Neural cell (in vitro differentiated cells): ENCODE measurements around the gene EFCC1. TPM values are rescaled to one million over a fixed set of nuclear protein-coding genes. Genes with fewer than 3 reads are reported as not detected.

Experiments
- H2AFZ ChIP-seq: fragments of 200-600, 300-800 bp; sonication (generic), shearing (Covaris generic); 2 replicates; pipeline ENCODE4 v1.6.0; 2014; ENCODE audit warnings: low read depth, mild to moderate bottlenecking, antibody characterized with exemption, low read length, moderate library complexity
- H3F3A ChIP-seq: fragments of 200-600 bp; shearing (Covaris generic); 2 replicates; pipeline ENCODE4 v1.6.1; 2016; ENCODE audit warnings: mild to moderate bottlenecking, moderate library complexity, mixed read lengths, antibody characterized with exemption, low read length; ENCODE audit not compliant: insufficient read depth, poor library complexity, severe bottlenecking
- H3K27ac ChIP-seq: fragments of 200-600, 300-800 bp; sonication (generic), shearing (Covaris generic); 2 replicates; pipeline ENCODE4 v1.5.1; 2014; ENCODE audit warnings: mild to moderate bottlenecking, low read length, moderate library complexity
- H3K27me3 ChIP-seq: fragments of 300-800, 200-600 bp; sonication (generic), shearing (Covaris generic); 2 replicates; pipeline ENCODE4 v1.6.0; 2014; ENCODE audit warnings: mild to moderate bottlenecking, low read depth, low read length, moderate library complexity; ENCODE audit not compliant: insufficient read depth
- H3K36me3 ChIP-seq: fragments of 300-800, 200-600 bp; sonication (generic), shearing (Covaris generic); 2 replicates; pipeline ENCODE4 v1.5.1; 2014; ENCODE audit warnings: mild to moderate bottlenecking, antibody characterized with exemption, low read length, moderate library complexity; ENCODE audit not compliant: insufficient read depth
- H3K4me2 ChIP-seq: fragments of 300-800, 200-600 bp; sonication (generic), shearing (Covaris generic); 2 replicates; pipeline ENCODE4 v1.6.0; 2014; ENCODE audit warnings: mild to moderate bottlenecking, low read length
- H3K4me3 ChIP-seq: fragments of 300-800, 200-600 bp; sonication (generic), shearing (Covaris generic); 2 replicates; pipeline ENCODE4 v1.5.1; 2014; ENCODE audit warnings: mild to moderate bottlenecking, low read length, moderate library complexity
- H3K79me2 ChIP-seq: fragments of 200-600 bp; shearing (Covaris generic); replicated peaks from 2 replicates; pipeline ENCODE4 v1.6.0; 2014; ENCODE audit warnings: mild to moderate bottlenecking, low read length, moderate library complexity; ENCODE audit not compliant: insufficient read depth
- H3K9ac ChIP-seq: fragments of 300-800, 200-600 bp; sonication (generic), shearing (Covaris generic); 2 replicates; pipeline ENCODE4 v1.6.1; 2016; ENCODE audit warnings: mild to moderate bottlenecking, low read length, mixed read lengths
- H3K9me2 ChIP-seq: fragments of 200-600 bp; shearing (Covaris generic); 2 replicates; pipeline ENCODE4 v1.6.1; 2016; ENCODE audit warnings: mild to moderate bottlenecking, low read length, mixed read lengths; ENCODE audit not compliant: insufficient read depth
- H3K9me3 ChIP-seq: fragments of 200-600, 300-800 bp; sonication (generic), shearing (Covaris generic); 2 replicates; pipeline ENCODE4 v1.6.1; 2016; ENCODE audit warnings: mild to moderate bottlenecking, mixed run types, low read length, moderate library complexity, mixed read lengths
- H4K20me1 ChIP-seq: fragments of 200-600 bp; shearing (Covaris generic); 2 replicates; pipeline ENCODE4 v1.6.1; 2016; ENCODE audit warnings: mild to moderate bottlenecking, mixed run types; ENCODE audit not compliant: insufficient read depth
- EP300 ChIP-seq: fragments of 450-650 bp; conservative IDR thresholded peaks from 2 replicates; pipeline ENCODE4 v1.6.1; 2014; ENCODE audit warnings: antibody characterized with exemption, mild to moderate bottlenecking, moderate library complexity; ENCODE audit not compliant: poor library complexity, severe bottlenecking
- EZH2 ChIP-seq: fragments of 200-600, 300-800 bp; shearing (Covaris generic), sonication (generic); IDR thresholded peaks from 2 replicates; pipeline ENCODE4 v1.6.1; 2014; ENCODE audit warnings: antibody characterized with exemption, low read length, borderline replicate concordance, mild to moderate bottlenecking; ENCODE audit not compliant: insufficient read depth, poor library complexity, severe bottlenecking
- MXI1 ChIP-seq: fragments of 450-650 bp; conservative IDR thresholded peaks from 2 replicates; pipeline ENCODE4 v1.6.1; 2014; ENCODE audit warnings: antibody characterized with exemption, mild to moderate bottlenecking; ENCODE audit not compliant: poor library complexity, severe bottlenecking
- POLR2AphosphoS5 ChIP-seq: IDR thresholded peaks from 2 replicates; pipeline ENCODE4 v1.6.1; 2012
- RAD21 ChIP-seq: fragments of 450-650 bp; conservative IDR thresholded peaks from 2 replicates; pipeline ENCODE4 v1.6.1; 2014; ENCODE audit warnings: antibody characterized with exemption, mild to moderate bottlenecking, moderate library complexity
- SMC3 ChIP-seq: fragments of 450-650 bp; conservative IDR thresholded peaks from 2 replicates; pipeline ENCODE4 v1.6.1; 2014; ENCODE audit warnings: antibody characterized with exemption, mild to moderate bottlenecking, moderate library complexity; ENCODE audit not compliant: poor library complexity
- TAF1 ChIP-seq: IDR thresholded peaks from 2 replicates; pipeline ENCODE4 v1.6.1; 2012; ENCODE audit warnings: low read depth
- polyA plus RNA-seq: library from polyadenylated mRNA; depleted of rRNA; stranded (reverse); fragments of >200 nt; gene quantifications from 2 replicates; pipeline ENCODE4 v1.2.3, GENCODE V29; 2014
- TF ChIP-seq, protein P1 (sequence below): IDR thresholded peaks from 2 replicates; pipeline ENCODE4 v1.6.1; 2012; ENCODE audit warnings: borderline replicate concordance
- TF ChIP-seq, protein P2 (sequence below): fragments of 450-650 bp; IDR thresholded peaks from 2 replicates; pipeline ENCODE4 v1.5.1; 2014; ENCODE audit warnings: antibody characterized with exemption, mild to moderate bottlenecking, moderate library complexity; ENCODE audit not compliant: poor library complexity, severe bottlenecking

The EFCC1 gene
- polyA plus RNA-seq, 1 donor from 2014 or later = not detected

DNA sequence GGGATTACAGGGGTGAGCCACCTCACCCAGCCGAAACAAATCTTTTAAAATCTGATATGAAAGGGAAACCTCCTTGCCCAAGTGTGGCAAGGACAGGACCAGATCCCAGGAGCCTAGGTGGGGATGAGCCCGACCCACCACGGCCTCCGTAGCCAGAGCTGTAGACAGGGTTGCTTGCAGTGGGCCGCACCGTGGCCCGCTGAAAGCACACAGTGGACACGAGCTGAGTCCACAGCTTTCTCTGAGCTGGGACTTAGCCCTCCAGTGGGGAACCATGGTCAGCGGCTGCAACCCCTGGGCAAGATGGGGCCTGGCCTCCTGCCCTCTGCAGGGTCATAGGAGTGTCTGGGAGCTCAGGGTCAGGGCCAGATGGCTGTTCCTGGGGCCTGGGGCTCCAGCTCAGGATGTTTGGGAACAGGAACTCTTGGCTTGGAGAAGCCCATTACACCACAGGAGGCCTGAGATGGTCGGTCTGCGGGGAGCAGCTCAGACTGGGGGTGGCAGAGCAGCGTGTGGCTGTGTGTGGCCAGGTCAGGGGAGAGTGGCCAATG is 84.1 kb downstream of the EFCC1 start:
- Histone ChIP-seq H3K4me3 (no peak overlapping the region), H3K9me2 (no peaks in the 10 kb centered on the region), H3K9ac (no peak overlapping the region)

DNA sequence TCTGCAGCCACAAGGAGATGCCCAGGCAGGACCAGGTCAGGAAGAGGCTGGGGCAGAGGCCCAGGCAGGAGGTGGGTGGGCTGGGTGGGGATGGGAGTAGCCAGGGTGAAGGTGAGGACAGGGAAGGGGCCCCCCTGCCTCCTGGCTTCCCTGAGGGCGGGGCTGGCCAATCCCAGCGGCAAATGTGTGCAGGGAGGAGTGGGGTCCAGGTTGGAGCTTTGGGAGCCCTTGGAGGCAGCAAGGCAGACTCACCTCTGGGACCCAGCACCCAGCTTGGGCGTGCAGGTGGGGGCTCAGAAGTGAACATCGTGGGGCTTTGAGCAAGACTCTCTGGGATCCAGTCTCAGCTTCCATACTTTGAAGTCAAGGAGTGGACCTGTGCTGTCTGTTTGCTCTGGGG is 84.7 kb downstream of the EFCC1 start:
- Histone ChIP-seq H3K9me3 (no peaks in the 10 kb centered on the region), H3K36me3 (no peaks in the 10 kb centered on the region), H3K9me2 (no peaks in the 10 kb centered on the region), H3K4me3 (no peak overlapping the region), H3K9ac (no peak overlapping the region), H3K27ac (no peak overlapping the region), H3K27me3 (no peaks in the 10 kb centered on the region), H3F3A (no peaks in the 10 kb centered on the region), H2AFZ (no peak overlapping the region), H4K20me1 (no peaks in the 10 kb centered on the region), H3K4me2 (no peak overlapping the region), H3K79me2 (no peaks in the 10 kb centered on the region)
- TF ChIP-seq POLR2AphosphoS5 (no peak), TAF1 (no peak), RAD21 (no peak), EP300 (no peak), SMC3 (no peak), EZH2 (no peak), MXI1 (no peak)
- TF ChIP-seq, protein P1, sequence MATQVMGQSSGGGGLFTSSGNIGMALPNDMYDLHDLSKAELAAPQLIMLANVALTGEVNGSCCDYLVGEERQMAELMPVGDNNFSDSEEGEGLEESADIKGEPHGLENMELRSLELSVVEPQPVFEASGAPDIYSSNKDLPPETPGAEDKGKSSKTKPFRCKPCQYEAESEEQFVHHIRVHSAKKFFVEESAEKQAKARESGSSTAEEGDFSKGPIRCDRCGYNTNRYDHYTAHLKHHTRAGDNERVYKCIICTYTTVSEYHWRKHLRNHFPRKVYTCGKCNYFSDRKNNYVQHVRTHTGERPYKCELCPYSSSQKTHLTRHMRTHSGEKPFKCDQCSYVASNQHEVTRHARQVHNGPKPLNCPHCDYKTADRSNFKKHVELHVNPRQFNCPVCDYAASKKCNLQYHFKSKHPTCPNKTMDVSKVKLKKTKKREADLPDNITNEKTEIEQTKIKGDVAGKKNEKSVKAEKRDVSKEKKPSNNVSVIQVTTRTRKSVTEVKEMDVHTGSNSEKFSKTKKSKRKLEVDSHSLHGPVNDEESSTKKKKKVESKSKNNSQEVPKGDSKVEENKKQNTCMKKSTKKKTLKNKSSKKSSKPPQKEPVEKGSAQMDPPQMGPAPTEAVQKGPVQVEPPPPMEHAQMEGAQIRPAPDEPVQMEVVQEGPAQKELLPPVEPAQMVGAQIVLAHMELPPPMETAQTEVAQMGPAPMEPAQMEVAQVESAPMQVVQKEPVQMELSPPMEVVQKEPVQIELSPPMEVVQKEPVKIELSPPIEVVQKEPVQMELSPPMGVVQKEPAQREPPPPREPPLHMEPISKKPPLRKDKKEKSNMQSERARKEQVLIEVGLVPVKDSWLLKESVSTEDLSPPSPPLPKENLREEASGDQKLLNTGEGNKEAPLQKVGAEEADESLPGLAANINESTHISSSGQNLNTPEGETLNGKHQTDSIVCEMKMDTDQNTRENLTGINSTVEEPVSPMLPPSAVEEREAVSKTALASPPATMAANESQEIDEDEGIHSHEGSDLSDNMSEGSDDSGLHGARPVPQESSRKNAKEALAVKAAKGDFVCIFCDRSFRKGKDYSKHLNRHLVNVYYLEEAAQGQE = no peak
- TF ChIP-seq, protein P2, sequence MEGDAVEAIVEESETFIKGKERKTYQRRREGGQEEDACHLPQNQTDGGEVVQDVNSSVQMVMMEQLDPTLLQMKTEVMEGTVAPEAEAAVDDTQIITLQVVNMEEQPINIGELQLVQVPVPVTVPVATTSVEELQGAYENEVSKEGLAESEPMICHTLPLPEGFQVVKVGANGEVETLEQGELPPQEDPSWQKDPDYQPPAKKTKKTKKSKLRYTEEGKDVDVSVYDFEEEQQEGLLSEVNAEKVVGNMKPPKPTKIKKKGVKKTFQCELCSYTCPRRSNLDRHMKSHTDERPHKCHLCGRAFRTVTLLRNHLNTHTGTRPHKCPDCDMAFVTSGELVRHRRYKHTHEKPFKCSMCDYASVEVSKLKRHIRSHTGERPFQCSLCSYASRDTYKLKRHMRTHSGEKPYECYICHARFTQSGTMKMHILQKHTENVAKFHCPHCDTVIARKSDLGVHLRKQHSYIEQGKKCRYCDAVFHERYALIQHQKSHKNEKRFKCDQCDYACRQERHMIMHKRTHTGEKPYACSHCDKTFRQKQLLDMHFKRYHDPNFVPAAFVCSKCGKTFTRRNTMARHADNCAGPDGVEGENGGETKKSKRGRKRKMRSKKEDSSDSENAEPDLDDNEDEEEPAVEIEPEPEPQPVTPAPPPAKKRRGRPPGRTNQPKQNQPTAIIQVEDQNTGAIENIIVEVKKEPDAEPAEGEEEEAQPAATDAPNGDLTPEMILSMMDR = no peak

More for the DNA sequence above, 84.1 kb downstream of the EFCC1 start:
- no peak for TF ChIP-seq TAF1
- TF ChIP-seq SMC3 = no peak
- no peak for TF ChIP-seq MXI1
- no peak for TF ChIP-seq EZH2
- no peak for TF ChIP-seq RAD21
- TF ChIP-seq, protein P1 = no peak
- TF ChIP-seq POLR2AphosphoS5 = no peak
- TF ChIP-seq, protein P2 = no peak
- Histone ChIP-seq H3K36me3 (no peaks in the 10 kb centered on the region), H4K20me1 (no peaks in the 10 kb centered on the region), H3K79me2 (no peaks in the 10 kb centered on the region), H3K27me3 (no peaks in the 10 kb centered on the region), H3K4me2 (no peak overlapping the region), H3K9me3 (no peaks in the 10 kb centered on the region), H2AFZ (no peak overlapping the region), H3F3A (no peaks in the 10 kb centered on the region), H3K27ac (no peak overlapping the region)
